HepG2 (cell line): Measurements from ENCODE around the gene SNIP1. TPM values are rescaled to one million over a fixed set of nuclear protein-coding genes. Genes with fewer than 3 reads are reported as not detected.

ENCODE experiments used
- ATAC-seq: fragments of 200-7000 bp; cut with Tn5 transposase; 3 replicates; pipeline ENCODE4 v1.9.1; 2020; ENCODE audit warnings: mild to moderate bottlenecking, moderate library complexity
- BruUV-seq: library from RNA; stranded (reverse); fragments of 400-500 nt; replicated peaks from 2 replicates; lab custom pipeline; 2021; lab: Mats Ljungman, UMichigan
- CTCF ChIA-PET: fragments of 300-600 bp; formaldehyde crosslinking; extraction: SDS; loops from one replicate; lab custom pipeline; 2021; ENCODE audit warnings: low total read pairs, inconsistent platforms, low intra/inter-chr PET ratio; lab: Yijun Ruan, JAX
- POLR2A ChIA-PET: fragments of 350-600 bp; sonication (Branson Sonifier 250); formaldehyde crosslinking; loops from one replicate; lab custom pipeline; 2020; ENCODE audit warnings: antibody characterized with exemption, inconsistent platforms; lab: Yijun Ruan, JAX
- DNase-seq: peaks from one replicate; pipeline ENCODE4 v3.0.0-alpha.2; 2015; ENCODE audit warnings: low spot score
- FAIRE-seq: peaks from 3 replicates; lab custom pipeline; 2011; peaks lifted over from hg19 to GRCh38; lab: Jason Lieb, UNC
- H2AFZ ChIP-seq: one replicate; pipeline ENCODE4 v1.6.1; 2011; ENCODE audit warnings: low read length, inconsistent platforms
- H3K27ac ChIP-seq: fragments of 300-600 bp; 3 replicates; pipeline ENCODE4 v1.8.0; 2011; ENCODE audit warnings: mixed run types, mild to moderate bottlenecking, mixed read lengths, low read length, inconsistent platforms; ENCODE audit not compliant: insufficient read depth; ENCODE audit errors: extremely low read length
- H3K27me3 ChIP-seq, 2 experiments: fragments of 200-600 bp in 1 of 2; 2 replicates in 1 of 2; 3 replicates in 1 of 2; pipeline versions ENCODE4 v1.6.0 to v1.8.0; 2011; ENCODE audit warnings: low read length in 2 of 2, mild to moderate bottlenecking in 2 of 2, moderate library complexity in 2 of 2, inconsistent platforms in 1 of 2; ENCODE audit not compliant: insufficient read depth in 2 of 2, control insufficient read depth in 1 of 2
- H3K36me3 ChIP-seq, 2 experiments: fragments of 200-600 bp in 1 of 2; replicated peaks in 1 of 2; 2 replicates in 1 of 2; 3 replicates in 1 of 2; pipeline versions ENCODE4 v1.5.1 to v1.8.0; 2011; ENCODE audit warnings: low read length in 2 of 2, inconsistent platforms in 1 of 2; ENCODE audit not compliant: insufficient read depth in 2 of 2, control insufficient read depth in 1 of 2
- H3K4me1 ChIP-seq: 2 replicates; pipeline ENCODE4 v1.5.1; 2012; ENCODE audit warnings: low read length, inconsistent platforms; ENCODE audit not compliant: insufficient read depth
- H3K4me2 ChIP-seq: 2 replicates; pipeline ENCODE4 v1.6.0; 2011; ENCODE audit warnings: low read depth, low read length, inconsistent platforms
- H3K4me3 ChIP-seq, 3 experiments: fragments of 200-600 bp in 1 of 3; sonication (generic), shearing (Covaris generic) in 1 of 3; replicated peaks in 1 of 3; 2 replicates each; pipeline ENCODE4 v1.5.1; 2011 to 2016; ENCODE audit warnings: low read length in 3 of 3, inconsistent platforms in 2 of 3, low read depth in 2 of 3, mild to moderate bottlenecking in 2 of 3, control low read depth in 1 of 3, mixed read lengths in 1 of 3; ENCODE audit not compliant: insufficient read depth in 1 of 3
- H3K79me2 ChIP-seq: one replicate; pipeline ENCODE4 v1.6.1; 2011; ENCODE audit warnings: low read length, inconsistent platforms; ENCODE audit not compliant: insufficient read depth
- H3K9ac ChIP-seq: 2 replicates; pipeline ENCODE4 v1.6.0; 2011; ENCODE audit warnings: mild to moderate bottlenecking, low read depth, low read length, inconsistent platforms; ENCODE audit not compliant: insufficient read depth
- H3K9me3 ChIP-seq: 2 replicates; pipeline ENCODE4 v1.5.1; 2012; ENCODE audit warnings: mild to moderate bottlenecking, low read length
- H4K20me1 ChIP-seq: 2 replicates; pipeline ENCODE4 v1.6.0; 2011; ENCODE audit warnings: inconsistent platforms, mild to moderate bottlenecking, low read length, moderate library complexity; ENCODE audit not compliant: insufficient read depth
- ARID3A ChIP-seq: IDR thresholded peaks from 2 replicates; pipeline ENCODE4 v1.6.1; 2012; ENCODE audit warnings: low read depth, low read length, improper control_type of control experiment
- MIER2 ChIP-seq: IDR thresholded peaks from 2 replicates; pipeline ENCODE4 v1.6.1; 2016; ENCODE audit warnings: missing biosample characterization, missing genetic modification reagents
- ONECUT2 ChIP-seq: sonication (generic); formaldehyde crosslinking; IDR thresholded peaks from 2 replicates; pipeline ENCODE4 v1.4.0; 2020; ENCODE audit warnings: missing genetic modification reagents
- ZNF224 ChIP-seq: sonication (generic); formaldehyde crosslinking; IDR thresholded peaks from 2 replicates; pipeline ENCODE4 v1.5.0; 2020; ENCODE audit warnings: mild to moderate bottlenecking, missing genetic modification reagents
- ZNF274 ChIP-seq: sonication (generic); formaldehyde crosslinking; IDR thresholded peaks from 2 replicates; pipeline ENCODE4 v1.5.1; 2020; ENCODE audit warnings: mild to moderate bottlenecking, missing genetic modification reagents
- ZNF383 ChIP-seq: sonication (generic); formaldehyde crosslinking; IDR thresholded peaks from 2 replicates; pipeline ENCODE4 v1.4.0; 2020; ENCODE audit warnings: missing genetic modification reagents, mild to moderate bottlenecking, borderline replicate concordance
- WGBS: methylation state at CpG from one replicate; pipeline ENCODE4 v1.1.6; 2017; ENCODE audit warnings: low lambda C conversion rate; 5-methylcytosine and 5-hydroxymethylcytosine counted together
- in situ Hi-C: cut with HindIII; loops from 2 replicates; pipeline ENCODE4 v1.10.0; 2017; ENCODE audit warnings: low pct_unique_long_range_greater_than_20kb; ENCODE audit not compliant: extremely low pct_ligation_motif_present
- intact Hi-C: fragments of 100-400 bp; cut with micrococcal nuclease; formaldehyde crosslinking; loops from one replicate; pipeline ENCODE4 v1.10.0; 2022; ENCODE audit not compliant: unreplicated experiment
- polyA plus RNA-seq, 8 experiments: library from polyadenylated mRNA; depleted of rRNA in 3 of 8; stranded (reverse) in 7 of 8; unstranded in 1 of 8; fragments of >200 nt; fragmentation: Illumina TruSeq in 4 of 8; extraction: Trizol in 4 of 8; gene quantifications; 2 replicates each; pipeline versions ENCODE4 v1.2.1 to v1.2.3, GENCODE V29; 2011 to 2016; ENCODE audit warnings: low read depth in 4 of 8, missing spikeins in 1 of 8, mixed read lengths in 1 of 8; ENCODE audit not compliant: insufficient read depth in 1 of 8
- total RNA-seq, 5 experiments: library from RNA; depleted of rRNA; stranded (reverse); fragments of >200 nt; fragmentation: Illumina TruSeq; extraction: Trizol; gene quantifications; 2 replicates each; pipeline ENCODE4 v1.2.3, GENCODE V29; 2016; ENCODE audit warnings: low read depth in 1 of 5
- TF ChIP-seq, protein P1 (sequence below), 2 experiments: IDR thresholded peaks; 2 replicates each; pipeline ENCODE4 v1.6.1; 2011 to 2012; ENCODE audit warnings: low read length in 2 of 2, borderline replicate concordance in 1 of 2, low read depth in 1 of 2, mild to moderate bottlenecking in 1 of 2, moderate library complexity in 1 of 2
- TF ChIP-seq, protein P2 (sequence below): sonication (generic); formaldehyde crosslinking; IDR thresholded peaks from 2 replicates; pipeline ENCODE4 v1.5.1; 2020; ENCODE audit warnings: missing genetic modification reagents, mild to moderate bottlenecking, borderline replicate concordance
- TF ChIP-seq, protein P3 (sequence below): sonication (generic); formaldehyde crosslinking; IDR thresholded peaks from 2 replicates; pipeline ENCODE4 v1.4.0; 2020; ENCODE audit warnings: mild to moderate bottlenecking, missing genetic modification reagents
- TF ChIP-seq, protein P4 (sequence below): sonication (generic); formaldehyde crosslinking; IDR thresholded peaks from 2 replicates; pipeline ENCODE4 v1.9.0; 2021; ENCODE audit warnings: missing genetic modification reagents, mild to moderate bottlenecking, borderline replicate concordance
- TF ChIP-seq, protein P5 (sequence below): sonication (generic); formaldehyde crosslinking; IDR thresholded peaks from 2 replicates; pipeline ENCODE4 v1.9.0; 2022; ENCODE audit warnings: missing genetic modification reagents, mild to moderate bottlenecking, borderline replicate concordance

Gene SNIP1
- total and polyA plus RNA-seq, 2 of the 13 experiments (the other 11 are each of a cell fraction or from before 2014, with no cell fraction given), result 5.5 to 11.2 TPM

DNA sequence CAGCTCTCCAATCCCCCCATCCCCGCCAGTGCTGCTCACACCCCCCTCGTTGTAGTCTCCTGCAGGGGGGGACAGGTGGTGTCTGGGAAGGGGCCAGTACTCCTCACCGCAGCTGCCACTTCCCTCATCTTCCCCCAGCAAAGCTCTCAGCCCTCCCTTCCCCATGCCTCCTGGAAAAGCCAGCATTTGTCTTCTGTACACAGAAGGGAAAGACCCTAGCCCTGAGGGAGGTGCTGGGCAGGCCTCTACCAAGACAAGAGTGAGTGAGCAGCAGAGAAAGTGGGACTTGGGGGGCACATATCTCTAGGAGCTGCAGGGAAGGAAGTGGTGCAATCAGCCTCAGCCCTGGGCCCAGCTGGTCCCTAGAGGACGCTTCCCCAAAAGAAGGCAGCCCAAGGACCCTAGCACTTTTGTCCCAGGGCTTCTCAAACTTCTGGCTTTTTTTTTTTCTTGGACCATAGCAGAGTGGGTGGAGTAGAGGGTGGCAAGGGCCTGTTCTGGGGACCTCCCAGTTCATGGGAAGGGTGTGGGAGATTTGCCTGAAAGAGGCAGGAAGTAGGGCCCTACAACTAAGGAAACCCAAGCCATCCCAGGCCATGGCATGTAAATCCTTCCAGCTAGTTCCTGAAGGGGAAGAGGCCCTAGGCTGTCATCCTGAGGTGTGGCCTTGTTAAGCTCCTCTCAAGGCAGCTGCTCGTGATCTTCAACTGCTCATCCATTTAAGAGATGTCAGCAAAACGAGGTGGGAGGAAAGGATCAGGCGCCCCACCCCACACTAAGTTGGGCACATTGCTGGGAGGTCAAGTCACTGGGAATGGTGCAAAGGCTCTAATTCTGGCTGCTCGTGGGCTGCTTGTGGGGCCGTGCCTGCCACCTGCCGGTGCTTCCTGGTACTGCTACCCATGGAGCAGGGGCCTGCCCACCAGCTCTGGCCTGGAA is 67.1 kb downstream of the SNIP1 start:
- no peaks in the 10 kb centered on the region for H3K79me2 ChIP-seq
- in situ Hi-C loops, result loop anchor here (5.0 kb wide), 1 partner anchor 35 kb away; no protein-coding TSS in a partner anchor
- DNase-seq (peak; percentile 47), ATAC-seq (peak; percentile 73), FAIRE-seq (peak; percentile 82)
- 33% methylated on average over 7 of the region's 10 CpGs for WGBS
- no peak overlapping the region for H3K4me3 ChIP-seq
- no peak overlapping the region for H3K9ac ChIP-seq
- H3K27ac ChIP-seq, result no peak overlapping the region
- H3K4me2 ChIP-seq, result no peak overlapping the region
- CTCF ChIA-PET, result interaction anchor here (1.1 to 3.2 kb wide), 4 partner anchors 13 to 32 kb away, joined by 3 to 61 read pairs (median 7); partner anchors contain the start of gene ZC3H12A
- BruUV-seq, result no TSS peak
- intact Hi-C loops, result loop anchor here (1.0 kb wide), 1 partner anchor 32 kb away; no protein-coding TSS in a partner anchor
- POLR2A ChIA-PET, result interaction anchor here (0.7 to 4.3 kb wide), 7 partner anchors 10 to 33 kb away, joined by 3 to 57 read pairs (median 3); partner anchors contain the start of gene ZC3H12A
- no peaks in the 10 kb centered on the region for H3K9me3 ChIP-seq
- H4K20me1 ChIP-seq, result no peaks in the 10 kb centered on the region
- peaks cover 10% of the 10 kb centered on the region for H3K4me1 ChIP-seq
- H2AFZ ChIP-seq, result no peak overlapping the region
- H3K27me3 ChIP-seq, result no peaks in the 10 kb centered on the region
- H3K36me3 ChIP-seq, result peaks cover 14 to 37% of the 10 kb centered on the region in 2 experiments
- TF ChIP-seq ZNF274 (CRISPR knock-in tag) (0 out of 2 replicates have a peak, but pooled peaks have one; percentile 36), ONECUT2 (CRISPR knock-in tag) (no peak), MIER2 (CRISPR knock-in tag) (no peak), ZNF224 (CRISPR knock-in tag) (no peak), ARID3A (no peak), ZNF383 (CRISPR knock-in tag) (no peak)
- TF ChIP-seq, protein P1, sequence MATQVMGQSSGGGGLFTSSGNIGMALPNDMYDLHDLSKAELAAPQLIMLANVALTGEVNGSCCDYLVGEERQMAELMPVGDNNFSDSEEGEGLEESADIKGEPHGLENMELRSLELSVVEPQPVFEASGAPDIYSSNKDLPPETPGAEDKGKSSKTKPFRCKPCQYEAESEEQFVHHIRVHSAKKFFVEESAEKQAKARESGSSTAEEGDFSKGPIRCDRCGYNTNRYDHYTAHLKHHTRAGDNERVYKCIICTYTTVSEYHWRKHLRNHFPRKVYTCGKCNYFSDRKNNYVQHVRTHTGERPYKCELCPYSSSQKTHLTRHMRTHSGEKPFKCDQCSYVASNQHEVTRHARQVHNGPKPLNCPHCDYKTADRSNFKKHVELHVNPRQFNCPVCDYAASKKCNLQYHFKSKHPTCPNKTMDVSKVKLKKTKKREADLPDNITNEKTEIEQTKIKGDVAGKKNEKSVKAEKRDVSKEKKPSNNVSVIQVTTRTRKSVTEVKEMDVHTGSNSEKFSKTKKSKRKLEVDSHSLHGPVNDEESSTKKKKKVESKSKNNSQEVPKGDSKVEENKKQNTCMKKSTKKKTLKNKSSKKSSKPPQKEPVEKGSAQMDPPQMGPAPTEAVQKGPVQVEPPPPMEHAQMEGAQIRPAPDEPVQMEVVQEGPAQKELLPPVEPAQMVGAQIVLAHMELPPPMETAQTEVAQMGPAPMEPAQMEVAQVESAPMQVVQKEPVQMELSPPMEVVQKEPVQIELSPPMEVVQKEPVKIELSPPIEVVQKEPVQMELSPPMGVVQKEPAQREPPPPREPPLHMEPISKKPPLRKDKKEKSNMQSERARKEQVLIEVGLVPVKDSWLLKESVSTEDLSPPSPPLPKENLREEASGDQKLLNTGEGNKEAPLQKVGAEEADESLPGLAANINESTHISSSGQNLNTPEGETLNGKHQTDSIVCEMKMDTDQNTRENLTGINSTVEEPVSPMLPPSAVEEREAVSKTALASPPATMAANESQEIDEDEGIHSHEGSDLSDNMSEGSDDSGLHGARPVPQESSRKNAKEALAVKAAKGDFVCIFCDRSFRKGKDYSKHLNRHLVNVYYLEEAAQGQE (IDR thresholded peaks at IDR 0.05; ENCODE audit: borderline replicate concordance in 1 of 2, low read depth in 1 of 2, low read length in 2 of 2), result no peak
- TF ChIP-seq, protein P2, sequence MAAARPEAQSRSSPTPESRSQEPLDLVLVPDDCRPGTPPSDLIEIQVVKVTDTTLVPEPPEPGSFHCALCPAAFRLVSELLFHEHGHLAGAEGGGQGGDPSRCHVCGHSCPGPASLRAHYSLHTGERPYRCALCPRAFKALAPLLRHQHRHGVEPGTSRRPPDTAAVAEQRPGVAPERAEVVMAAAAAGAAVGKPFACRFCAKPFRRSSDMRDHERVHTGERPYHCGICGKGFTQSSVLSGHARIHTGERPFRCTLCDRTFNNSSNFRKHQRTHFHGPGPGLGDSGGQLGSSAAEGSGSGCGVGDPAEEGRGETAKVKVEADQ, result no peak
- TF ChIP-seq, protein P3, sequence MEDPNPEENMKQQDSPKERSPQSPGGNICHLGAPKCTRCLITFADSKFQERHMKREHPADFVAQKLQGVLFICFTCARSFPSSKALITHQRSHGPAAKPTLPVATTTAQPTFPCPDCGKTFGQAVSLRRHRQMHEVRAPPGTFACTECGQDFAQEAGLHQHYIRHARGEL, result no peak
- TF ChIP-seq, protein P4, sequence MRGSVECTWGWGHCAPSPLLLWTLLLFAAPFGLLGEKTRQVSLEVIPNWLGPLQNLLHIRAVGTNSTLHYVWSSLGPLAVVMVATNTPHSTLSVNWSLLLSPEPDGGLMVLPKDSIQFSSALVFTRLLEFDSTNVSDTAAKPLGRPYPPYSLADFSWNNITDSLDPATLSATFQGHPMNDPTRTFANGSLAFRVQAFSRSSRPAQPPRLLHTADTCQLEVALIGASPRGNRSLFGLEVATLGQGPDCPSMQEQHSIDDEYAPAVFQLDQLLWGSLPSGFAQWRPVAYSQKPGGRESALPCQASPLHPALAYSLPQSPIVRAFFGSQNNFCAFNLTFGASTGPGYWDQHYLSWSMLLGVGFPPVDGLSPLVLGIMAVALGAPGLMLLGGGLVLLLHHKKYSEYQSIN, result no peak
- TF ChIP-seq, protein P5, sequence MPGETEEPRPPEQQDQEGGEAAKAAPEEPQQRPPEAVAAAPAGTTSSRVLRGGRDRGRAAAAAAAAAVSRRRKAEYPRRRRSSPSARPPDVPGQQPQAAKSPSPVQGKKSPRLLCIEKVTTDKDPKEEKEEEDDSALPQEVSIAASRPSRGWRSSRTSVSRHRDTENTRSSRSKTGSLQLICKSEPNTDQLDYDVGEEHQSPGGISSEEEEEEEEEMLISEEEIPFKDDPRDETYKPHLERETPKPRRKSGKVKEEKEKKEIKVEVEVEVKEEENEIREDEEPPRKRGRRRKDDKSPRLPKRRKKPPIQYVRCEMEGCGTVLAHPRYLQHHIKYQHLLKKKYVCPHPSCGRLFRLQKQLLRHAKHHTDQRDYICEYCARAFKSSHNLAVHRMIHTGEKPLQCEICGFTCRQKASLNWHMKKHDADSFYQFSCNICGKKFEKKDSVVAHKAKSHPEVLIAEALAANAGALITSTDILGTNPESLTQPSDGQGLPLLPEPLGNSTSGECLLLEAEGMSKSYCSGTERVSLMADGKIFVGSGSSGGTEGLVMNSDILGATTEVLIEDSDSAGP (CRISPR knock-in tag), result no peak
